Cerebellar nuclear complex (tissue), 1 donor: ENCODE measurements around the gene HASPIN.

Experiments used
- DNase-seq, 2 experiments: peaks; one replicate each; lab custom pipeline; 2025; lab: John Stamatoyannopoulos, UW

The HASPIN gene

DNA sequence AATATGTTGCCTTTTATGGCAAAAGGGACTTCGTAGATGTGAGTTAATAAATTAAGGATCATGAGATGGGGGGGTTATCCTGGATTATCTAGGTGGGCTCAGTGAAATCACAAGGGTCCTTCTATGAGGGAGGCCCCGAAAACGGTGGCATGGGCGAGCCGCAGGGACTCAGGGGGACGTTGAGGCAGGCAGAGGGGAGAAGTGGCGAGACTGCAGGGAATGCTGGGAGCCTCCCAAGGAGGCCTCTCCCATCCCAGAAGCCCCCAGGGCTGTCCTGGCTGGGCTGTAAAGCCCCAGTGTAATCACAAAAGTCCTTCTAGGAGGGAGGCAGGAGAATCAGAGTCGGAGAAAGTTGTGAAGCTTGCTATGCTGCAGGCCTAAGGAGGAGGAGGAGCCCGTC lies 42.3 kb downstream of the HASPIN start:
- DNase-seq, result no peak

DNA sequence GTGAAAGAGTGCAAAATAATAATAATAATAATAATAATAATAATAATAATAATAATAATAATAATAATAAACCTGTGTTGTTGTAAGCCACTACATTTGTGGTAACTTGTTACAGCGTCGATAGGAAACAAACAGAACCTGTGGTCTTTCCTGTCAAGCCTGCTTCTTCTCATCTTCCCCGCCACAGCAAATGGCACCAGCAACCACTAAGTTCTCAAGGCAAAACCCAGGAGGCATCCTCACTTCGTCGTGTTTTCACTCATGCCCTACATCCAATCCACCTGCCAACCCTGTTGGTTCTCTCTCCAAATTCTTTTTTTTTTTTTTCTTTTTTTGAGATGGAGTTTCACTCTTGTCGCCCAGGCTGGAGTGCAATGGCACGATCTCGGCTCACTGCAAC lies 43.1 kb downstream of the HASPIN start:
- DNase-seq, result no peak

DNA sequence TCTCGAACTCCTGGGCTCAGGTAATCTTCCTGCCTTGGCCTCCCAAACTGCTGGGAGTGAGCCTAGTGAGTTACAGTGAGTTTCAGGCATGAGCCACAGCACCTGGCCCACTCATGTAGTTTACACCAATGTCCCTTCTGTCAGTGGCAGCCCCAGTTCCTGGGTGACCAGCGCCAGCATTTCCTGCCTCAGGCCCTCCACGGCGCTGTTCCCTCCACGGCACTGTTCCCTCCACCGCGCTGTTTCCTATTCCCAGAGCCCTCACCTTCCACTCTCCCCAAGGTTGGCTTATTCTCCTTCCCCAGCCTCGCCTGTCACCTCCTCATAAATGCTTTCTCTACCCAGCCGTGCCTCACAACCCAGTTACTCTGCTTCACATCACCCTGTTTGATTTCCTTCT lies 44.6 kb downstream of the HASPIN start:
- DNase-seq, result no peak

DNA sequence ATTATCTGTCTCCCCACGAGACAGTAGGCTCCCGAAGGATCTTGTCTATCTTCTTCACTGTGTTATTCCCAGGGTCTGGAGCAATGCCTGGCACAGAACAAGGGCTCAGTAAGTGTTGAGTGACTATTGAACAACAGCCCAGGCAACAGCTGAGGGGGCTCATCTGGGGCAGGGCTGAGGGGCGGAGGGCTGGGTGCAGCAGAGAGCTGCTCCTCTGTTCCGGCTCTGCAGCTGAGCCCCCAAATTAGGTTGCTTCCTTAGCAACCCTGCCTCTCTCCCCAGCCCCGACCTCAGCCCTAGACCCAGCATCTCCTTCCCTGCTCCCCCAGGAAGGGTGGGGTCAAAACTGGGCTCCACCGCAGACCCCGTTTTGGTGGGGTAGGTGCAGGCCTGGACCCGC lies 45.1 kb downstream of the HASPIN start:
- no peak for DNase-seq

DNA sequence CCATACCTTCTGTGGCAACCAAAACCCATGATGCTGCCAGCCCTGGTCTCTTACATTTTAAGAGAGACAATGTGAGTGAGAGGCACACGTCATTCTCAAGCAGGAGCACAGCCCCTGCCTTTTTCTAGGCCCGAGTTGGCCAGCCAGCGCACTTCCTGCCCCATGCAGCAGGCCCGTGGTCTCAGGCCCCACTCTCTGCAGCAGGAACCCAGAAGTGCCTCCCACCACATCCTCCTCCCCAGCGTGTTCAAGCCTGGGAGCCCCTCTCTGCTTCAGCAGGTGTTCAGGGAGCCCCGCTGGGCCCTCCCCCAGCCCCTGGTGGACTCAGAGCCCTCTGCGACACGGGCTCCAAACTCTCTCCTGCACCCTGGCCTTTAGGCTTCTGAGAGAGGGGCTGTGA lies 46.8 kb downstream of the HASPIN start:
- DNase-seq, result no peak

DNA sequence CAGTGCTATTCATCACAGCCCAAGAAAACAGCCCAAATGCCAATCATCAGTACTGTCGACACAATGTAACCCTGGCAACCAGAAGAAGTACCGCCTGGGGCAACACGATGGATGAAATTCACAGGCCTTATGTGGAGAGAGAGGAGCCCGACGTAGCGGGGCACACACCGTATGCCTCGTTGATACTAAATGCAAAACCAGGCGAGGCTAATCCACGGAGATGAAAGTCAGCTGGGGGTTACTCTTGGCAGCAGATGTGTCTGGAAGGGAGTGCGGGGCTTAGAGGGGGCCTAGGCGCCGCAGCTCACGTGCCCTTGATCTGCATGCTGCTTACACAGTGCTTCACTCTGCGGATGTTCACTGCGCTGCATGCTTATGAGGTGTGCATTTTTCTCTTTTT lies 47.4 kb downstream of the HASPIN start:
- DNase-seq, result no peak

DNA sequence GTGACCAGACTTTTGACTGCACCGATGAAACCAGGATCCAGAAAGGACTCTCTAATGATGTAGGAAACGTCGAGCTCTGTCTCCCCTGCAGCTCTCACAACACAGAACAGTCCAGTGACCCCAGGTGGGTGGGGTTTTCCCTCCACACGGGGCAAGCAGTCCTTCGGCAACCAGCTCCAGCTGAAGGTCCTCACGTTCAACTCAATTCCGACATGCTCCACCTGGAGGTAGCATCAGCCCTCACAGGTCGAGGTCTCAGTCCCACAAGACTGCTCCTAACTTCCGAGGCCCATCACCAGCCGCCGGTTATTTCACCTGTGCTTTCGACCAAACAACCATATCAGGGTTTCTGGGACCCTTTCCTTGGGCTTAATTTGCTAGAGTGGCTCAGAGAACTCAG lies 49.1 kb downstream of the HASPIN start:
- no peak for DNase-seq

DNA sequence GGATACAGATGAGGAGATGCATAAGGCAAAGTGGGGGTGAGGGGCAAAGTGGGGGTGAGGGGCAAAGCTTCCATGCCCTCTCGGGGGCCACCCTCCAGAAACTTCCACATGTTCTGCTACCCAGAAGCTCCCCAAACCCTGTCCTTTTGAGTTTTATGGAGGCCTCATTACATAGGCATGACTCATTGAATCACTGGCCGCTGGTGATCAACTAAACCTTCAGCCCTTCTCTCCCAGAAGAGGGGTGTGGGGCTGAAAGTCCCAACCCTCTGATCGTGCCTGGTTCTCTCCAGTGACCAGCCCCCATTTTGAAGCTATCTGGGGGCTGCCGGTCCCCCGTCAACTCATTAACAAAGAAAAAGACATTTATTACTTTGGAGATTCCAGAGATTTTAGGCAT lies 49.8 kb downstream of the HASPIN start:
- DNase-seq, result no peak

DNA sequence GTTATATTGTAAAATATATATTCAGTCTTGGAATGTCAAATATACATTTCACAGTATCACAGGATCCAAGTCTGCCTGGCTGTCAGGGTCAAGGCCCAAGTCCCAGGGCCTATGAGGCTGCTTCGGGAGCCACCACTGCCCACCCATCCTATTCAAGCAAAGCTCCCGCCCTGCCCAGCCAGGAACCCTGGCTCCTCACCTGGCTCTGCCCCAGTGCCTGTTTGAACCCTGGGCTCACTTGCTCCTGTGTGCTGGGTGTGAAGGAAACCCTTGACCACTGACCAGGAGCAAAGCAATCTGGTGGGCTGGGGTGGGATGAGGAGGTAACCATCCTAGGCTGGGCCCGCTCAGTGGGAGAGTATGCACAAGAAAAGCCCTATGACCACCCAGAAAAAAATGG lies 50.3 kb downstream of the HASPIN start:
- no peak for DNase-seq
